ENCODE results near the gene PDE4D. TPM values are rescaled to one million over a fixed set of nuclear protein-coding genes. Genes with fewer than 3 reads are reported as not detected.
"Not testable (repeated sequence)": the region's sequence is repeated elsewhere in the genome, so short reads cannot be mapped to it uniquely, and the experiment has no call there.

Gene PDE4D
- total and polyA plus RNA-seq, 11 donors, result 5.2 to 68.3 (median 42.1) TPM

DNA sequence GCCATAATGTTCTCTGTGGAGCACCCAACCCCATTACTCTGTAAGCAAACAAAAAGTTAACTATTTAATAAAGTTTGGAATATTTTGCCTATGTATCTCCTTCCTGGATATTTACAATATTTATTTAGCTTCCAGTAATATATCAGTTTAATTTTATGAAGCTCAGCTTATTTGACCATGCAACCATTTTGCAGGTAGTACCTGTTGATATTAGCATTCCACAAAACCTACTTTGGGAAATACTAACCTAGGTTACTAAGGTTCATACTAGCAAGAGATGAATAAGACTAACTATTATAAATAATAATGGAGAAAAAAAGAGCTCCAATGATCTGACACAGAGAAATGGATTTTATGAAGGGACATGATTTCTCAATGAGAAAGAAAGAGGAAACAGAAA, 506.4 kb downstream of the PDE4D start:
- intact Hi-C loops (cut with DNase I), result loop anchor here in 3 of 10 donors (5.0 to 10.0 kb wide), 3 partner anchors 285 to 502 kb away; no protein-coding TSS in a partner anchor
- Histone ChIP-seq H3K9me3 (no peaks in the 10 kb centered on the region), H3K36me3 (no peaks in the 10 kb centered on the region), H3K4me3 (no peak overlapping the region), H3K27ac (no peak overlapping the region), H3K4me1 (no peaks in the 10 kb centered on the region), H3K27me3 (no peaks in the 10 kb centered on the region)
- DNase-seq (no peak), ATAC-seq (no peak)
- TF ChIP-seq, protein P1, sequence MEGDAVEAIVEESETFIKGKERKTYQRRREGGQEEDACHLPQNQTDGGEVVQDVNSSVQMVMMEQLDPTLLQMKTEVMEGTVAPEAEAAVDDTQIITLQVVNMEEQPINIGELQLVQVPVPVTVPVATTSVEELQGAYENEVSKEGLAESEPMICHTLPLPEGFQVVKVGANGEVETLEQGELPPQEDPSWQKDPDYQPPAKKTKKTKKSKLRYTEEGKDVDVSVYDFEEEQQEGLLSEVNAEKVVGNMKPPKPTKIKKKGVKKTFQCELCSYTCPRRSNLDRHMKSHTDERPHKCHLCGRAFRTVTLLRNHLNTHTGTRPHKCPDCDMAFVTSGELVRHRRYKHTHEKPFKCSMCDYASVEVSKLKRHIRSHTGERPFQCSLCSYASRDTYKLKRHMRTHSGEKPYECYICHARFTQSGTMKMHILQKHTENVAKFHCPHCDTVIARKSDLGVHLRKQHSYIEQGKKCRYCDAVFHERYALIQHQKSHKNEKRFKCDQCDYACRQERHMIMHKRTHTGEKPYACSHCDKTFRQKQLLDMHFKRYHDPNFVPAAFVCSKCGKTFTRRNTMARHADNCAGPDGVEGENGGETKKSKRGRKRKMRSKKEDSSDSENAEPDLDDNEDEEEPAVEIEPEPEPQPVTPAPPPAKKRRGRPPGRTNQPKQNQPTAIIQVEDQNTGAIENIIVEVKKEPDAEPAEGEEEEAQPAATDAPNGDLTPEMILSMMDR (IDR thresholded peaks at IDR 0.05), result no peak
- no peak for TF ChIP-seq POLR2A (IDR thresholded peaks at IDR 0.05)

DNA sequence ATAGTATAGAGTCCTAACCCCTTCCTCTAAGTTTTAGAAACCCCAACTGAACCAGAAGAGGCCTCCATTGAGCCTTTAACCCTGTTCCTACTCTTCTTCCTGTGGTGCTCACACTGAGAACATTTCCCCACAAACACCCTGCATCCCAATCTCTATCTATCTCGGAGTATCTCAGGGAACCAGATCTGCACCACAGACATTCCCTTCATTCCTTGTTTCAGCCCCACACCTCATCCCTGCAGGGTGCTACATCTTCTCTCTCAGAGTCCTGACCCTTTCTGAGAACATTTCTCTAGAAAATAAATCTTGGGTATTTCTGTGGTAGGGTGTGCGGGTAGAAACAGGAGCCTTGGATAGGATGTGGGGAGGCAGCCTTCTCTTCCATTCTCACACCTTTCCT, 507.8 kb downstream of the PDE4D start:
- WGBS, 4 donors, result 67 to 95% (median 86%) methylated on average over 2 of the region's 2 CpGs
- Histone ChIP-seq H3K4me1 (no peaks in the 10 kb centered on the region), H3K36me3 (no peaks in the 10 kb centered on the region), H3K4me3 (no peak overlapping the region), H3K27me3 (no peaks in the 10 kb centered on the region), H3K27ac (no peak overlapping the region), H3K9me3 (no peaks in the 10 kb centered on the region)
- ATAC-seq, result no peak
- no peak for TF ChIP-seq POLR2A (IDR thresholded peaks at IDR 0.05)
- TF ChIP-seq, protein P1 (IDR thresholded peaks at IDR 0.05), result no peak
- intact Hi-C loops (cut with DNase I), result loop anchor here in 3 of 10 donors (5.0 to 10.0 kb wide), 3 partner anchors 287 to 501 kb away; no protein-coding TSS in a partner anchor
- no peak for DNase-seq

DNA sequence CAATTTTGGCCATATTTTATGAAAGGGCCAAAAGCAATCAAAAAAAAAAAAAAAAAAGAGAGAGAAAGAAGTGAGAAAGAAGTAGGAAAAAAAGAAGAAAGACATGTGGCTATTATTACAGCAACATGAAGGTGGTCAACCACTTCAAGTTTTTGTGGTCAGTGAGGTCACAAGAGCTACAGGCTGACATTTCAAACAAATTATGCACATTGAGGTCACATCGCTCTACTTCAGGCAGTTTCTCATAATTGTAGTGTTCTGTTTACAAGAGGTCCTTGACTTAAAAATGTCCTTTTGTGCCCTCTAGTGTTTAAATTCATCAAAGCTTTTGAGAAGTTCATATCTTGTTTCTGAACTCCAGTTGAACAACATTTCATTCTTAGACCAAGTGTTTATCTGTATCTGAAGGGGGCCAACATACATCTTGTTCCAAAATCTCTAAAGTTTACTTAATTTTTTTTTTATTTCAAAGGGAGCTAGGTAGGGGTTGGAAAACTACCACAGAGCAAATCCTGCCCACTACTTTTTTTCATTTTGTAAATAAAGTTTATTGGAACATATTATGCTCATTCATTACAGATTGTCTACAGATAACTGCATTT, 513.1 kb downstream of the PDE4D start:
- ATAC-seq (peak in 3 of 4 donors; percentile 61 to 78 (median 62)), DNase-seq (no peak)
- Histone ChIP-seq H3K36me3 (no peaks in the 10 kb centered on the region), H3K4me3 (no peak overlapping the region), H3K4me1 (peaks cover 0 to 5% (median 0%) of the 10 kb centered on the region in 12 donors), H3K27ac (no peak overlapping the region), H3K9me3 (peaks cover 0 to 10% (median 0%) of the 10 kb centered on the region in 12 donors), H3K27me3 (no peaks in the 10 kb centered on the region)
- intact Hi-C loops (cut with DNase I), result loop anchor here in 5 of 10 donors (1.0 to 10.0 kb wide), 4 partner anchors 188 to 496 kb away; no protein-coding TSS in a partner anchor
- 13 to 27% (median 21%) methylated on average over 1 of the region's 1 CpG for WGBS, 4 donors
- no peak for TF ChIP-seq POLR2A (IDR thresholded peaks at IDR 0.05)
- TF ChIP-seq, protein P1 (IDR thresholded peaks at IDR 0.05), result peak; percentile 23 to 68 (median 61)

DNA sequence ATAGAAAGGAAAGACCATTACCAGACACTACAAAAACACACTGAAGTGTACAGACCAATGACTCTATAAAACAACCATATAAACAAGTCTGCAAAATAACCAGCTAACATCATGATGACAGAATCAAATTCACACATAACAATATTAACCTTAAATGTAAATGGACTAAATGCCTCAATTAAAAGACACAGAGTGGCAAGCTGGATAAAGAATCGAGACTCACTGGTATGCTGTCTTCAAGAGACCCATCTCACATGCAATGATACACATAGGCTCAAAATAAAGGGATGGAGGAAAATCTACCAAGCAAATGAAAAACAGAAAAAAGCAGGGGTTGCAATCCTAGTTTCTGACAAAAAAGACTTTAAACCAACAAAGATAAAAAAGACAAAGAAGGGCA, 519.5 kb downstream of the PDE4D start:
- ATAC-seq, H3K36me3 ChIP-seq, H3K4me1 ChIP-seq, H3K4me3 ChIP-seq, H3K27me3 ChIP-seq, H3K27ac ChIP-seq, DNase-seq: not testable (repeated sequence)
- intact Hi-C loops (cut with DNase I), result loop anchor here in 6 of 10 donors (5.0 to 10.0 kb wide), 5 partner anchors 157 to 489 kb away; no protein-coding TSS in a partner anchor
- WGBS, 4 donors, result 96 to 100% (median 97%) methylated on average over 1 of the region's 1 CpG
- peaks cover 0 to 28% (median 10%) of the 10 kb centered on the region in 12 donors for H3K9me3 ChIP-seq

Measured in heart left ventricle (tissue), 16 donors.